Astrocyte (in vitro differentiated cells and primary cell): ENCODE data around the gene ANKRD40.

ENCODE experiments used
- CTCF ChIP-seq: IDR thresholded peaks from 2 replicates; pipeline ENCODE4 v1.5.1; 2011; ENCODE audit warnings: low read depth, mild to moderate bottlenecking, inconsistent platforms, low read length, moderate library complexity; ENCODE audit not compliant: insufficient read depth
- EZH2 ChIP-seq: IDR thresholded peaks from 2 replicates; pipeline ENCODE4 v1.6.1; 2012; ENCODE audit warnings: mild to moderate bottlenecking, low read length, inconsistent platforms; ENCODE audit not compliant: insufficient read depth

- no peak for TF ChIP-seq CTCF
- no peak for TF ChIP-seq EZH2
Measured at GRCh38 chr17:50719144-50719923, 11.6 kb upstream of the ANKRD40 start, which contains the start of gene LUC7L3.
